Panc1 (cell line): ENCODE results near the gene DUSP16.

ENCODE experiments used
- POLR2AphosphoS5 ChIP-seq: IDR thresholded peaks from 2 replicates; pipeline ENCODE4 v1.6.1; 2012; ENCODE audit warnings: mild to moderate bottlenecking, low read depth, low read length, moderate library complexity
- SIN3A ChIP-seq: IDR thresholded peaks from 2 replicates; pipeline ENCODE4 v1.6.1; 2012; ENCODE audit warnings: low read depth, mild to moderate bottlenecking, low read length, moderate library complexity, borderline replicate concordance; ENCODE audit not compliant: insufficient read depth
- TCF7L2 ChIP-seq: IDR thresholded peaks from 2 replicates; pipeline ENCODE4 v1.6.1; 2011; ENCODE audit warnings: mild to moderate bottlenecking, low read depth, low read length, inconsistent platforms
- TF ChIP-seq, protein P1 (sequence below): fragments of 450-650 bp; IDR thresholded peaks from 2 replicates; pipeline ENCODE4 v1.5.1; 2017; ENCODE audit warnings: mild to moderate bottlenecking
- TF ChIP-seq, protein P2 (sequence below), 2 experiments: IDR thresholded peaks; 2 replicates each; pipeline ENCODE4 v1.6.1; 2011 to 2012; ENCODE audit warnings: low read depth in 2 of 2, control low read depth in 1 of 2, low read length in 1 of 2, mild to moderate bottlenecking in 1 of 2, moderate library complexity in 1 of 2; ENCODE audit not compliant: insufficient read depth in 1 of 2

DNA sequence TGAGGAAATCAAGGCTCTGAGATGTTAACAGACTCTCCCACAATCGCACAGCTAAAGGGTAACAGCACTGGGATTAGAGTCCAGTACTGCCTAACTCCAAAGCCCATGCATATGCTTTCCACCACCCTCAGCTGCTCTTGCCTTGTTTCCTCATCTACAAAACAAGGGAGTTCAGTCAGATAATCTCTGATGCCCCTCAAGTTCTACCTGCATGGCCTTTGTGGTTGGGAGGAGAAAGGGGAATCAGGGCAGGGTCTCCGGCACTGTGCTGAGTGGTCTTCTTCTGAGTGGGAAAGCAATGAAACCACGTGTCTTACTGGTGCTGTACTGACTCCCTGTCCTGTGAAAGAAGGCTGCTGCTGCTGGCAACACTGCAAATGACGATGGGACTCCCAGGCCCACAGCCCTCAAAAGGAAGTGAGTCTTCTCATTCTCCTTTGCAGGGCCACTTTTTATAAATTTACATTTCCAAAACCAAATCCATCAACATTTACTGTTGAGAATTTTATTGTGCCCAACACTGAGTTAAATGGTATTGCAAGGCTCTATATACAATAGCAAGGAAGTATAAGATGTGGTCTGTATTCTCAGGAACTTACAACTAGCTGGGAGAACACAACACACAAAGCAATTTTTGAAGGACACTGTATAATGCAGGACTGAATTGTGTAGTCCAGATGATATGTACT lies 19.7 kb upstream of the DUSP16 start:
- TF ChIP-seq, protein P1, sequence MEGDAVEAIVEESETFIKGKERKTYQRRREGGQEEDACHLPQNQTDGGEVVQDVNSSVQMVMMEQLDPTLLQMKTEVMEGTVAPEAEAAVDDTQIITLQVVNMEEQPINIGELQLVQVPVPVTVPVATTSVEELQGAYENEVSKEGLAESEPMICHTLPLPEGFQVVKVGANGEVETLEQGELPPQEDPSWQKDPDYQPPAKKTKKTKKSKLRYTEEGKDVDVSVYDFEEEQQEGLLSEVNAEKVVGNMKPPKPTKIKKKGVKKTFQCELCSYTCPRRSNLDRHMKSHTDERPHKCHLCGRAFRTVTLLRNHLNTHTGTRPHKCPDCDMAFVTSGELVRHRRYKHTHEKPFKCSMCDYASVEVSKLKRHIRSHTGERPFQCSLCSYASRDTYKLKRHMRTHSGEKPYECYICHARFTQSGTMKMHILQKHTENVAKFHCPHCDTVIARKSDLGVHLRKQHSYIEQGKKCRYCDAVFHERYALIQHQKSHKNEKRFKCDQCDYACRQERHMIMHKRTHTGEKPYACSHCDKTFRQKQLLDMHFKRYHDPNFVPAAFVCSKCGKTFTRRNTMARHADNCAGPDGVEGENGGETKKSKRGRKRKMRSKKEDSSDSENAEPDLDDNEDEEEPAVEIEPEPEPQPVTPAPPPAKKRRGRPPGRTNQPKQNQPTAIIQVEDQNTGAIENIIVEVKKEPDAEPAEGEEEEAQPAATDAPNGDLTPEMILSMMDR, result no peak
- TF ChIP-seq TCF7L2 (no peak), POLR2AphosphoS5 (no peak), SIN3A (no peak)
- TF ChIP-seq, protein P2, sequence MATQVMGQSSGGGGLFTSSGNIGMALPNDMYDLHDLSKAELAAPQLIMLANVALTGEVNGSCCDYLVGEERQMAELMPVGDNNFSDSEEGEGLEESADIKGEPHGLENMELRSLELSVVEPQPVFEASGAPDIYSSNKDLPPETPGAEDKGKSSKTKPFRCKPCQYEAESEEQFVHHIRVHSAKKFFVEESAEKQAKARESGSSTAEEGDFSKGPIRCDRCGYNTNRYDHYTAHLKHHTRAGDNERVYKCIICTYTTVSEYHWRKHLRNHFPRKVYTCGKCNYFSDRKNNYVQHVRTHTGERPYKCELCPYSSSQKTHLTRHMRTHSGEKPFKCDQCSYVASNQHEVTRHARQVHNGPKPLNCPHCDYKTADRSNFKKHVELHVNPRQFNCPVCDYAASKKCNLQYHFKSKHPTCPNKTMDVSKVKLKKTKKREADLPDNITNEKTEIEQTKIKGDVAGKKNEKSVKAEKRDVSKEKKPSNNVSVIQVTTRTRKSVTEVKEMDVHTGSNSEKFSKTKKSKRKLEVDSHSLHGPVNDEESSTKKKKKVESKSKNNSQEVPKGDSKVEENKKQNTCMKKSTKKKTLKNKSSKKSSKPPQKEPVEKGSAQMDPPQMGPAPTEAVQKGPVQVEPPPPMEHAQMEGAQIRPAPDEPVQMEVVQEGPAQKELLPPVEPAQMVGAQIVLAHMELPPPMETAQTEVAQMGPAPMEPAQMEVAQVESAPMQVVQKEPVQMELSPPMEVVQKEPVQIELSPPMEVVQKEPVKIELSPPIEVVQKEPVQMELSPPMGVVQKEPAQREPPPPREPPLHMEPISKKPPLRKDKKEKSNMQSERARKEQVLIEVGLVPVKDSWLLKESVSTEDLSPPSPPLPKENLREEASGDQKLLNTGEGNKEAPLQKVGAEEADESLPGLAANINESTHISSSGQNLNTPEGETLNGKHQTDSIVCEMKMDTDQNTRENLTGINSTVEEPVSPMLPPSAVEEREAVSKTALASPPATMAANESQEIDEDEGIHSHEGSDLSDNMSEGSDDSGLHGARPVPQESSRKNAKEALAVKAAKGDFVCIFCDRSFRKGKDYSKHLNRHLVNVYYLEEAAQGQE (IDR thresholded peaks at IDR 0.05; ENCODE audit: insufficient read depth in 1 of 2, low read depth in 2 of 2, low read length in 1 of 2), result no peak
